ENCODE data around the gene LONRF3. TPM values are rescaled to one million over a fixed set of nuclear protein-coding genes. Genes with fewer than 3 reads are reported as not detected.

LONRF3 gene
- 5.0 TPM for total RNA-seq

DNA sequence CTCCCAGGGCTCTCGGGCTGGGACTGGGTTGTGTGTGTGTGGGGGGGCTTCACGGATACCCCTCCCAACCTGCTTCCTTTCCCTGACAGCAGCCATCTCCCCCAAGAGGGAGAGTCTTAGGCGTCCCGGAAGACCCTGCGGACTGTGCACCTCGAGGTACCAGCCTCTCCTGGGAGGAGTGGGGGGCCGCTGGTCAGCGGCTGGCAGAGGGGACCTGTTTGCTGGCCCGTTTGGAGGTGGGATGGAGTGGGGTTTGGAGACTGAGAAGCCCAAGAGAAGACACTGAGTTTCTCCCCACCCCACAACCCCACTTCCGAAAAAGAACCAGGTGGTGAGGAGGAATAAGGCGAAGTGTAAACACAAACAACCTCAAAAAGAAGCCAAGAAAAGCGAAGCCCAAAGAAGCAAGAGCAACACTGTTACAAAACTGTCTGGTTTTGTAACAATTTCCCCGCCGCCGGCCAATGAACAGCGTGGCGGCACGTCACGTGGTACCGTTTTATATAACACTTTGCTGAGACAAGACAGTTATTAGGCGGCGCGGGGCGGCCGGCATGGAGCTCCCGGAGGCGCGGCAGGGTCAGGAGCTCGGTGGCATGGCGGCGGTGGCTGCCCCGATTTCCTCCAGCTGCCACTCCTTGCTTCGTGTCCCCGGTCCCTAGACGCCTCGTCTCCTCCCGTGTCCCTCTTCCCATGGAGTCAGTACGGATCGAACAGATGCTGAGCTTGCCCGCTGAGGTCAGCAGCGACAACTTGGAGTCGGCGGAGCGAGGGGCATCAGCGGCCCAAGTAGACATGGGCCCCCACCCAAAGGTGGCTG is at the start of gene LONRF3:
Gene LONRF3 (plus strand): TSS at position 531 of the 820 bp plus-strand sequence. CDS start 163 bp downstream, at position 694.

Other genes with a start within 250 kb of the LONRF3 start
- 20.6 TPM for gene IL13RA1, start 247.0 kb upstream of the LONRF3 start, total RNA-seq
- 14.9 TPM for gene ZCCHC12, start 150.8 kb upstream of the LONRF3 start, total RNA-seq
- not detected for gene CT47C1, start 98.4 kb downstream of the LONRF3 start, total RNA-seq
- 0.33 TPM for gene KIAA1210, start 153.2 kb downstream of the LONRF3 start, total RNA-seq

Data from camera-type eye (tissue), 1 donor.